CD4-positive, alpha-beta T cell treated with Interleukin-15 for 1 hour (primary cell): ENCODE data around the gene FUT8.
"Not testable (repeated sequence)": the region's sequence is repeated elsewhere in the genome, so short reads cannot be mapped to it uniquely, and the experiment has no call there.

Experiments used
- DNase-seq: peaks from one replicate; pipeline ENCODE4 v3.0.0-alpha.2; 2020

The FUT8 gene

DNA sequence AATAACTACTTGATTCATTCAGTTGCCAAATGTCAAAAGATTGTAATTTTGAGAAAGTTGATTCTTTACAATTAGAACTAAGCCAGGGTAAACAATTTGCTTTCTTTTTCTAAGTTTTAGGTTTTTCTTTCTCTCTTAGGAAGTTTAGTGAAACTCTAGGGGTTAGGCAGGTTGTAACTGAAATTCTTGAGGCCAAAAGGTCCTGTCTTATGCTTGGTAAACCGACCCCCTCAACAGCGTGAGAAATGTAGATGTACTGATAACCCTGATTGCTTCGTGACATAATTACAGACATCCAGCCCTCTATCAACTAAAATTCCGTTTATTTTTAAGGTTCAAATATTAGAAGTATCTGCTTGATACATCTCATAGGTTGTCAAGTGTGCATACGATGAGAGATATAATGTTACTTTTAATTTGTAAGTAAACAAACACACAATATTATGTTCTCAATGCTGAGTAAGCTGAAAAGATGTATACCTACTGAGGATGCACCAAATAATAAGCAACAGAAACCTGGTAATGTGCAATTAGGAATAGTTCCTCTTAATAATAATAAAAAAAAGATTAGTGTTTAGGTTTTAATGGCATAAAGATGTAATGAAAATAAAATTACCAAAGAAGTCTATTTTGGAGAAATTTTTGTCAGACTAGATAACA is 7.2 kb downstream of the FUT8 start:
- no peak for DNase-seq

GRCh38 chr14:65421201-65421981 is 8.9 kb downstream of the FUT8 start:
- no peak for DNase-seq

DNA sequence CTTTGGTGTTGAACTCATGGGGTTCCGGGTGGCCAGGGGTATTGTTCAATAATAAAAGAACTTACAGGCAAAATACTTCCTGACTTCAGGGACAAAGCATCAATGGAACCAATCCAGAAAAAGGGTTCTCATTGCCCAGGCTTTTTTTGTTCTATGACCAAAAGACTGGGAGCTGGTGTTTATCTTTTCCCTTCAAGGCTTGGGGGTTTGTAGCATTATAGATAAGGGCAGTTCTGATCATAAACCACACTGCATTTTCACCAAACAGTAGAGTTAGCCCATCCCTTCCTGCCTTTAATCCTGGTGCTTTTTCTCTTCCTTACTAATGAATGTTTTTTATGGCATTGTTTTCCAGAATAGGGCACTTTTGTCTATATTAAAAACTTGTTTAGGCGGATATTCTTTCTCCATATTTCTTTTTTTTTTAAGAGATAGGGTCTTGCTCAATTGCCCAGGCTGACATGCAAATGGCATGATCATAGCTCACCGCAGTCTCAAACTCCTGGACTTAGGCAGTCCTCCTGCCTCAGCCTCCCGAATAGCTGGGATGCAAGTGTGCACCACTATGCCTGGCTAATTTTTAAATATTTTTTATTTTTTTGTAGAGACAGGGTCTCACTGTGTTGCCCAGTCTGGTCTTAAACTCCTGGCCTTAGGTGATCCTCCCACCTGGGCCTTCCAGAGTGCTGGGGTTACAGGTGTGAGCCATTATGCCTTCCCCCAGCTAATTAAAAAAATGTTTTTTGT is 9.7 kb downstream of the FUT8 start:
- DNase-seq, result no peak

GRCh38 chr14:65423982-65424381 is 11.5 kb downstream of the FUT8 start:
- no peak for DNase-seq

GRCh38 chr14:65424531-65424930 is 12.0 kb downstream of the FUT8 start:
- DNase-seq, result no peak

- no peak for DNase-seq
Measured at GRCh38 chr14:65425885-65426284, 13.4 kb downstream of the FUT8 start.

- DNase-seq, result not testable (repeated sequence)
Measured at GRCh38 chr14:65426902-65427301, 14.4 kb downstream of the FUT8 start.

GRCh38 chr14:65428691-65429090 is 16.2 kb downstream of the FUT8 start:
- DNase-seq, result no peak

- DNase-seq, result no peak
Measured at GRCh38 chr14:65429757-65430156, 17.2 kb downstream of the FUT8 start.

GRCh38 chr14:65431245-65431644 is 18.7 kb downstream of the FUT8 start:
- DNase-seq, result no peak

GRCh38 chr14:65431951-65432350 is 19.4 kb downstream of the FUT8 start:
- no peak for DNase-seq

DNA sequence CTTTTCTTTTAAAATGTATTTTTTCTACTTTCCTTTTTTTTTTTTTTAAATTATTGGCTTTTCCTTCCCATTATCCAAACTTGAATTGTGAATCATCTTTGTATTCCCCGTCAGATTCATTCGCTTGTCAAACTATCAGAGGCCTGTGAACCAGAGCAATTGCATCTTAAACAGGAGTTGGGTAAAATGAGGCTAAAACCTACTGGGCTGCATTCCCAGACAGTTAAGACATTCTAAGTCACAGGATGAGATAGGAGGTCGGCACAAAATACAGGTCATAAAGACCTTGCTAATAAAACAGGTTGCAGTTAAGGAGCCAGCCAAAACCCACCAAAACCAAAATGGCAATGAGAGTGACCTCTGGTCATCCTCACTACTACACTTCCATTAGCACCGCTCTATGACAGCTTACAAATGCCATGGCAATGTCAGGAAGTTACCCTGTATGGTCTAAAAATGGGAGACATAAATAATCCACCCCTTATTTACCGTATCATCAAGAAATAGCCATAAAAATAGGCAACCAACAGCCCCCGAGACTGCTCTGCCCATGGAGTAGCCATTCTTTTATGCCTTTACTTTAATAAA is 19.9 kb downstream of the FUT8 start:
- no peak for DNase-seq

DNA sequence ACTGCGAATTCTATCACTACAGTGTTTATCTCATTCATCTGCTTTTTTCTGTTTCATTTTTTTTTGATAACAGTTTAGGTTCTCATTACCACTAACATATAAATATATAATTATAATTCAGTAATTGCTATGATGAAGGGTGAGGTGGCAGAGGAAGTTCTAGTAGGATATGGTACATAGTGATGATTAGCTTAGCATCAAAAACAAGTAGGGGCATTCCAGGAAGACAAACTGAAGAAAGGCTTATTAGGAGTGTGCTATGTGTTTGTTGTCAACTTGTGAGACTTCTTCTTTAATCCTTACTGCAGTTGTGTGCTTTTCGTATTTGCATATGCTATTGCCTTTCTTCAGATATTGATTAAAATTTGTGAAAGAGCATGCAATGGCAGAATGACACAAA is 20.6 kb downstream of the FUT8 start:
- no peak for DNase-seq

DNA sequence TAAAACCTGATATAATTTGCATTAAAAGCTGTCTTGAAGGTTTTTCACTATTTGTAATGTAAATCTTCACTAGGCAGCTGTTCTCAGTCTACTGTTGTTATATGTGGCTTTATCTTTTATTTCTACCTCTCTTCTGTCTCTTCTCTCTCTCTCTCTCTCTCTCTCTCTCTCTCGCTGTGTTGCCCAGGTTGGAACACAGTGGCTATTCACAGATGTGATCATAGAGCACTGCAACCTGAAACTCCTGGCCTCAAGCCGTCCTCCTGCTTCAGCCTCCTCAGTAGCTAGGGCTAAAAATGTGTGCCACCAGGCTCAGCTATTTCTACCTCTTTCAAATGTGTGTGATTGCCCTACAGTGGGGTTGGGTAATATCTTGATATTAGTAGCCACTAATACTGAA is 21.1 kb downstream of the FUT8 start:
- DNase-seq, result no peak

DNA sequence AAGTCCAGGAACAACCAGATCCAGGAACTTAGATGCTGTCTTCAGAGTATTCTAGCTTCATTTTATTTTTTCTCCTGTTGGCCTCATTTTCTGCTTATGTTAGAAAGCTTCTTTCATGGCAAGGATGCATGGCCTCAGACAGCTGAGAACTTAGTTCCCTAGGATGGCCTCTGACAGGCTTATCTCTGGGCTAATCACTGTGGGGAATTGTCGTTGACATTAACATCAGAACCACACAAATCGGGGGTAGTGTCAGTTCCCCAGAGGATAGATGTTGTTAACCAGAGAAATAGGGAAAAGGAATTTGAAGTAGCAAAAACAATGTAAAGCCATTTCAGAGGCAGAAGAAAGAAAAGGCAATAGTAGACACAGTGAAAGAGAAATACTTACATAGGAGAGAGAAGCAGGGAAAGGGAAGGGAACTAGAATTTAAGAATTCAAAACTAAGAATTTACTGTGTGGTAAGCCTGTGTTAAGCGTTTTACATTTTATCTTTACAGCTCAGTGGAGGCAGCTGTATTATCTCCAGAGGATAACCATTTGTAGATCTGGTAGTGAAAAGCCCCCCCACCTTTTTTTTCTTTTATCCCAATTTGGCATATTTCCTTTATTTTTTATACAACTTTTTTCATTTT is 21.8 kb downstream of the FUT8 start:
- no peak for DNase-seq

DNA sequence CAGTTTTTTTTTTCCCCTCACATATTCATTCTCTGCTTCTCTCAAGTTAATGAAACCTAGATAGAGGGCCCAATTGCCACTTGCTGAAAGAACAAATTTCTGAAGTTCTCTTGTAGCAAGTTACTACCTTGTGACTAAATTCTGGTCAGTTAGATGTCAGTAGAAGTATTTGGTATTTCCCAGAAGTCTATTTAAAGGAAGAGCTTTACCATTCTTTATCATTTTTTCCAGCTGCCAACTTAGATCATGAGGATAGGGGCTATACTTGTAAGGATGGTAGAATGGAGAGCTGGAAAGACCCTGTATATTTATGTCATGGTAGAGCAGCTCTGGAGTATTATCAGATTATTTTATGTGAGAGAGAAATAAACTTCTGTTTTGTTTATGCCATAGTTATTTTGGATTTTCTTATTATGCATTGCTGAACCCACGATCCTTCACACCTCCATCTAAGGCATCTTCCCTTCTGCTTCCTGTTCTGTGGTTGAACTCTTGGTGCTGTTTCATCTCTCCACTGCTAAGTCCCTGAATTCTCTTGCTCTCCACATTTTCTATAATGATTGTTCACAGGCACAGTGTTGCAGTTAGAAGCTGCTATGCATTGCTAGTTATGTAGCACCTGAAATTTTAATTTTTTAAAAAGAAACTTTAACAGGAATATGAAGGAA is 25.9 kb downstream of the FUT8 start:
- no peak for DNase-seq

GRCh38 chr14:65439117-65439516 is 26.6 kb downstream of the FUT8 start:
- no peak for DNase-seq

- no peak for DNase-seq
Measured at GRCh38 chr14:65440230-65440629, 27.7 kb downstream of the FUT8 start.

- DNase-seq, result no peak
Measured at GRCh38 chr14:65444230-65444629, 31.7 kb downstream of the FUT8 start.

DNA sequence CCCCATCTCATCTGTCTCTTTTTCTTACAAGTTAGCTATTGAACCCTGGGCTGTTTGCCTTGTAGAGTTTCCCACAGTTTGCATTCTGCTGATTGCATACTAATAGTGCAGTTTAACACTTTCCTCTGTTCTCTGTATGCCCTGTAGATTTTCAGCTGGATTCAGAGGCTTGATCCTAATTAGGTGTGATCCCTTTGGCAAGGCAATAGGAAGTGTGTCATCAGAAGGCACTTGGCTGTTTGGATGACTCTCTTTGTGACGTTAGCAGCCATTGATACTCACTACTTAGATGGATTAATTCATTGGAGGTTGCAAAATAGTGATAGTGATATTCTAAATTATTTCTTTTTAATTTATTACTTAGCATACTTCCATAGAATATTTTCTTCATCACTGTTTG is 33.6 kb downstream of the FUT8 start:
- no peak for DNase-seq

DNA sequence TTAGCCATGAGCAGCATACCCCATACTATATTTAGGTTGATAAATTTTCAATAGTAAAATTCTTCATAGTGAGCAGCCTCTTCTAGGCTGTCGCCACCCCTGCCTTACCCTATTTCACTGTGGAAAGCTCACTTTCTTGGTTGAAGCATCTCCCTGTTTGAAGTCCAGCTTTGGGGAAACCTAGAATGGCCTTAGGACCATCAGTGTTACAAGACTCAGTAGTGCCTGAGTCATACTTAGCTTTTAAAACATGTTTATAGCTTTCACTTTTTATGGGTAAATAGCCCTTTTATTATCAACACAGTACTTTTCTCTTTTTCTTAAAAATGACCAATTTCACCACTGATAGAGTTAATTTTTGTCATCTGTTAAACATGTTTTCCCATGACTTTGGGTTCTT is 37.1 kb downstream of the FUT8 start:
- DNase-seq, result no peak

DNA sequence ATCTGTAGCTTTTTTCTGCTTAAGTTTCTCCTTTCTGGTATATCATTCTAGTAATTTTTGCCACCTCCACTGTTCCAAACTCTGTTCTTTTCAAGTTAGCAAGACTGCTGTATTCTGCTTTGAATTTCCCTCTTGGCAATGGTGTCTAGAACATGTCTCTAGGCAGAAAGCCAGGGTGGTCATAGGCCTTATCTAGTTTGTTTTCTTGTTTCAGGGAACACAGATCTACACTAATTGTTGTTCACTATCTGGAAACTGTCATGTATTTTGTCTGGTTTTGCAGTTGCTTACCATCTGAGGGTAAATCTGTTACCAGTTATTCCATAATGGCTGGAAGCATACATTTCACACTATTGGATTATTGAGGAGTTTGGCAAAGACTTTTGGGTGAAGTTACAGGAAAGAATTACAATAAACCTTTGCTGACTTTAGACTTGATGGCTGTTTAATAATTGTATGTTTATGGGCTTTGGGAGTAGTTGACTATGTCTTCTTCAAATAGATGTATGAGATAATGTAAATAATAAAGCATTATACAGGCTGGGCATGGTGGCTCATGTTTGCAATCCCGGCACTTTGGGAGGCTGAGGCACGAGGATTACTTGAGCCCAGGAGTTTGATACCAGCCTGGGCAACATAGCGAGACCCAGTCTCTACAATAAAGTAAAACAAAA is 41.4 kb downstream of the FUT8 start:
- DNase-seq, result no peak
